Measurements from ENCODE around the gene PMIS2. TPM values are rescaled to one million over a fixed set of nuclear protein-coding genes. Genes with fewer than 3 reads are reported as not detected.
A peak's percentile ranks its signal among the peaks of the same experiment; 100 is the strongest.

The PMIS2 gene
- total RNA-seq, 1 donor from 2014 or later, result not detected

DNA sequence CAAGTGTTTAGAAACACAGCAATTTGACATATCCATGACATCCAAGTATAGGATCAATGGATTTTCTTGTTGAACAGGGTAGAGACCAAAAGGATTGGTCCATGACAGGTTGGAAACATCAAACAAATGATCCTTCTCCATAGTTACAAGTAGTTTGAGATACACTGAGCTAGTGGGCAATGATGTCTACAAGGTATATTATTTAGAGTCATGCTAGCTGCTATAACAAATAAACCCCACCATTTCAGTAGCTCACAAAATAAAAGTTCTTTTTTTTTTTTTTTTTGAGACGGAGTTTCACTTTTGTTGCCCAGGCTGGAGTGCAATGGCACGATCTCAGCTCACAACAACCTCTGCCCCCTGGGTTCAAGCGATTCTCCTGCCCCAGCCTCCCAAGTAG, 21.7 kb downstream of the PMIS2 start:
- DNase-seq (ENCODE audit: low read depth), result no peak
- no peak for FAIRE-seq
- no peaks in the 10 kb centered on the region for H3K27me3 ChIP-seq (ENCODE audit: control insufficient read depth, insufficient read depth, low read length)
- H3K4me3 ChIP-seq (ENCODE audit: low read depth, low read length), result no peak overlapping the region
- no peak for TF ChIP-seq CTCF (IDR thresholded peaks at IDR 0.05; ENCODE audit: insufficient read depth, low read length, severe bottlenecking)
- H3K36me3 ChIP-seq (ENCODE audit: control insufficient read depth, insufficient read depth, low read length), result no peaks in the 10 kb centered on the region

DNA sequence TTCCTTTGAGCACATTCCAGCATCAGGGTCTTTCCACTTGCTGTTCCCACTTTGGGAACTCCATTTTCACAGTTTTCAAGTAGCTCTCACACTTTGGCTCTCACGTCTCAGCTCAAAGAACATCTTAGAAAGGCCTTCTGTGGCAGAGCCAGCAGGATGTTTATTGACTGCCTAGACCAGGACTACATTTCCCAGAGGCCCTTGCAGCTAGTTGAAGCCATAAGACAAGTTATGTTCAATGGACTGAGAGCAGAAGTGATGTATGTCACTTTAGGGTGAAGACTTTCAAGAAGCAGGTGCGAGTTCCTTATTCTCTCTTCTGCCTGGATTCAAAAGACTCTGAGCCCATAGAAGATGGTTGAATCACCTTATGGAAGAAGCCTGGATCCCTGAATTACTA, 22.3 kb downstream of the PMIS2 start:
- no peaks in the 10 kb centered on the region for H3K27me3 ChIP-seq (ENCODE audit: control insufficient read depth, insufficient read depth, low read length)
- TF ChIP-seq CTCF (IDR thresholded peaks at IDR 0.05; ENCODE audit: insufficient read depth, low read length, severe bottlenecking), result no peak
- no peak overlapping the region for H3K4me3 ChIP-seq (ENCODE audit: low read depth, low read length)
- no peaks in the 10 kb centered on the region for H3K36me3 ChIP-seq (ENCODE audit: control insufficient read depth, insufficient read depth, low read length)
- FAIRE-seq (no peak), DNase-seq (ENCODE audit: low read depth) (peak; percentile 12)

DNA sequence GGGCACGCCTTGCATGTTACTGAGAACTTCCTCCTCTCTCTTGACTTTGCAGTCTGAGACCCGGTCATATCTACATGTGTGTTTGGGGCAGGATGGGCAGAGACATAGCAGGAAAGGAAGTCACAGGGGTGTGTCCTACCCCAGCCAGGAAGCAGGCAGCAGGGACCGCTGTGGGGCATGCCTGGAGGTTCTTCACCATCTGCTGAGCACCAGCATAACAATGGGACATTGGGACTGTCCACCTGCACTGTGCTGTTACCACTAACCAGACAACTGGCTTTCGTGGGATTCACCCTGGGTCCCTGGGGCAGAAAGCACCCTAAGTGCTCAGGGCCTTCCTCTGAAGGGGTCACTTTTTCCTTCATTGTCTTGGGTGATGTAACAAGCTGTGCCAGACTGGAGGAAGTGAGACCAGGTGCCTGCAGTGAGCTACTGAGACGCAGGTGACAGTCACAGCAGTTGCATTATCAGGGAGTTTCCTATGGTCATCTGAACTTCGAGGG, 23.9 kb downstream of the PMIS2 start:
- Histone ChIP-seq H3K36me3 (ENCODE audit: control insufficient read depth, insufficient read depth, low read length) (no peaks in the 10 kb centered on the region), H3K27me3 (ENCODE audit: control insufficient read depth, insufficient read depth, low read length) (no peaks in the 10 kb centered on the region), H3K4me3 (ENCODE audit: low read depth, low read length) (no peak overlapping the region)
- no peak for TF ChIP-seq CTCF (IDR thresholded peaks at IDR 0.05; ENCODE audit: insufficient read depth, low read length, severe bottlenecking)
- no peak for FAIRE-seq
- DNase-seq (ENCODE audit: low read depth), result no peak

GRCh38 chr19:35612224-35612558, 26.2 kb downstream of the PMIS2 start:
- FAIRE-seq (no peak), DNase-seq (ENCODE audit: low read depth) (no peak)
- no peak for TF ChIP-seq CTCF (IDR thresholded peaks at IDR 0.05; ENCODE audit: insufficient read depth, low read length, severe bottlenecking)
- Histone ChIP-seq H3K36me3 (ENCODE audit: control insufficient read depth, insufficient read depth, low read length) (peaks cover 2% of the 10 kb centered on the region), H3K4me3 (ENCODE audit: low read depth, low read length) (peak overlapping the region; percentile 67), H3K27me3 (ENCODE audit: control insufficient read depth, insufficient read depth, low read length) (no peaks in the 10 kb centered on the region)

DNA sequence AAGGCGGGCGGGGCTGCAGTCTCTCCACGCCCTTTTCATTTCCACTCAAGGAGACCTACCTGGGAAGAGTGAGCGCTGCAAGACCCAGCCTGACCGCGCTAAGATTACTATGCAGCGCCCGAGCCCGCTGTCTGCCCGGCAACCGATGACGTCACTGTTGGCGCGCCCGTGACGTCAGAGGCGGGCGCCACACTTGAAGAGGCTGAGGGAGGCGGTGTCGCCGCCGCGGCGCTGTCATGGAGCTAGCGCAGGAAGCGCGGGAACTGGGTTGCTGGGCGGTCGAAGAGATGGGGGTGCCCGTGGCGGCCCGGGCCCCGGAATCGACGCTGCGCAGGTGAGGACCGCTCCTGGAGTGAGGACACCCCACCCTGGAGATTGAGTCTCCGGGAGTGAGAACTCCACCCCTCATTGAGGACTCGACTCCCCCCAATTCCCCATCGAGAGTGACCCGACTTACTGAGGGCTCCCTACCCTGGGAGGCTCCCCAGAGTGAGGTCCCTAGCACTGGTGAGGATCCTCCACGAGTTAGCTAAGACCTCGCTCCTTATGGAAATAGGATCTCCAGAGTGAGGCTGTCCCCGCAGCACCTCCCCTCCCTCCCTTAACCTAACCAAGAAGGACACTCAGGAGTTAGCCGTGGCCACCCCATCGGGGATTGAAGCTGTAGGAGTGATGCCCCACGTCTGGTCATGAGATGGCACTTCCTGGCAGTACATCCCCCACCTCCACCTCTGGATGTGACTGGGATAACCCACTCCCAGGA, 26.8 kb downstream of the PMIS2 start, which contains the start of gene HAUS5:
TSS of gene HAUS5 (plus strand) at position 177 of the 763 bp plus-strand sequence. CDS start at position 237, 60 bp downstream.
- no peak for TF ChIP-seq CTCF (IDR thresholded peaks at IDR 0.05; ENCODE audit: insufficient read depth, low read length, severe bottlenecking)
- H3K4me3 ChIP-seq (ENCODE audit: low read depth, low read length), result peak within 1 kb of the TSS; percentile 67

More for the DNA sequence above, 26.8 kb downstream of the PMIS2 start, which contains the start of gene HAUS5:
- FAIRE-seq (no peak), DNase-seq (ENCODE audit: low read depth) (peak; percentile 78)
- Histone ChIP-seq H3K36me3 (ENCODE audit: control insufficient read depth, insufficient read depth, low read length) (peaks cover 2% of the 10 kb centered on the region), H3K27me3 (ENCODE audit: control insufficient read depth, insufficient read depth, low read length) (no peaks in the 10 kb centered on the region)

Measured in bronchial epithelial cell (primary cell).